GM18520 (cell line): ENCODE measurements around the gene LRCH3.
"Not testable (repeated sequence)": the region's sequence is repeated elsewhere in the genome, so short reads cannot be mapped to it uniquely, and the experiment has no call there.

ENCODE experiments used
- ATAC-seq: cut with Tn5 transposase; IDR thresholded peaks from one replicate; pipeline ENCODE4 v1.9.1; 2021; ENCODE audit not compliant: unreplicated experiment

Gene LRCH3

GRCh38 chr3:197881970-197882338 is 90.9 kb downstream of the LRCH3 start:
- ATAC-seq, result no peak

DNA sequence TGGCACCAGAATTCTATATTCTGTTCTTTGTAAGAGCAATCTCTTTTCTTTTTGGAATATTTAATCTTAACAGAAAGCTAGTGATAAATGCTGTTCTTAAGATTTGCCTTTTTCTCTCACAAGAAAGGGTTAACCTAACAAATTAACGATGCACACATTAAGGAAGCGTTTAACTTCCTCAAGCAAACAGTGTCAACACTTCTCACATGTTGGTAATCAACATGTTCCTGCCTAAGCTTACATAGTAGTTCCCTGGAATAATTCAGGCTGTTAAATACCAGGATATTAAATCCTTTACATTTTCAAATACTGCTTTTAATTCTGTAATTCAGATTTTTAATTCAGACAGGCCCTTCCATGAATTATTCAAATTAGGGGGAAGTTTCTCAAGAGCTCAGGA is 91.5 kb downstream of the LRCH3 start:
- no peak for ATAC-seq

GRCh38 chr3:197883541-197883940 is 92.5 kb downstream of the LRCH3 start:
- ATAC-seq, result no peak

GRCh38 chr3:197884330-197884729 is 93.3 kb downstream of the LRCH3 start:
- not testable (repeated sequence) for ATAC-seq

- not testable (repeated sequence) for ATAC-seq
Measured at GRCh38 chr3:197886052-197886451, 95.0 kb downstream of the LRCH3 start.

- not testable (repeated sequence) for ATAC-seq
Measured at GRCh38 chr3:197887430-197888053, 96.5 kb downstream of the LRCH3 start.

- no peak for ATAC-seq
Measured at GRCh38 chr3:197888511-197888910, 97.5 kb downstream of the LRCH3 start.

DNA sequence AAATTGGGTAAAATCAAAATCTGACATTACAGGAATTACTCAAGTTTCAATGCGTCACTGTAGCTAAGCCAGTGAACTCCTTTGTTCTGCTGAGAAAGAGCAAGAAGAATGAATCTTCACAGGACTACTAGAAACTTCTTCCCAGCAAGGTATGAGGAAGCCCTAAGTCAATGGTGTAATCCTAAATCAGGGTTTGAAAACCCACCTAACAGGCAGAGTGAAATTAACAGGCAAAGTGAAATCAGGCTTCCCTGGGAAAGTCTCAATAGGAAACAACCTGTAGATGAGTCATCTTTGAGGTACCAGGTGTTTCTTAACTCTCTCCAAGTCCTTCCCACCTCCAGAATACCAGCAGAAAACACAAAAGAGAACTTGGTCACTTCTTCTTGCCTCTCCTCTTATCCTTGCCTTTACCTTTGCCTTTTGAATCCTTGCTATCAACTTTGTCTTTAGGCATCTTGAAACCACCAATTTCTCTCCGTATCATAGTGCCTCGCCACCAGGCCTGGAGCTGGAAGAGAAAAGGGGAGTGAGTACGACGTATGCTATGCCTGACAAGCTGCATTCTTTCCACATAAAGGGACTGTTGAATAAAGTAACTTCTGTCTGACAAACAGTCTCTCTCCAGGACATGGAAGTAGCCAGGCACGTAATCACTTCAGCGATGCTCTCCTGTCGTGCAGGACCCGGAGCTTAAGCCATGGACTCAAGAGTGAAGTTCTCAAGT is 98.3 kb downstream of the LRCH3 start:
- ATAC-seq, result no peak

DNA sequence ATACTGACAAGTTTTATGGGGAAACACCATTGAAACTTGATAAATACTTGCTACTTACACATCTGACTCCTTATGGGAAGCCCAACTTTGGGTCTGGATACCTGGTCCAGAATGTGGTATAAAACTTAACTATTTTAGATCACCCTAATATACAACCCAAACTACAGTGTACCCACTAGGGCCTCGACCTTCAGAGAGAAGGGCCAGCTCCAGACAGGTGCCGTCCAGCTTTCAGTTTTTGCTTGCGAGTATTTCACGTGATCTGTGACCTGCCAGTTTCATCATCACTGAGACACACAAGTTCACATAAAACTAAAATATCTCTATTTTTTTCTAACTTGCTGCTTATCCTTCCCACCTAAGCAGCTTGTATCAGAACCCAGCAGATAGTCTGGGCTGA is 99.6 kb downstream of the LRCH3 start:
- no peak for ATAC-seq

DNA sequence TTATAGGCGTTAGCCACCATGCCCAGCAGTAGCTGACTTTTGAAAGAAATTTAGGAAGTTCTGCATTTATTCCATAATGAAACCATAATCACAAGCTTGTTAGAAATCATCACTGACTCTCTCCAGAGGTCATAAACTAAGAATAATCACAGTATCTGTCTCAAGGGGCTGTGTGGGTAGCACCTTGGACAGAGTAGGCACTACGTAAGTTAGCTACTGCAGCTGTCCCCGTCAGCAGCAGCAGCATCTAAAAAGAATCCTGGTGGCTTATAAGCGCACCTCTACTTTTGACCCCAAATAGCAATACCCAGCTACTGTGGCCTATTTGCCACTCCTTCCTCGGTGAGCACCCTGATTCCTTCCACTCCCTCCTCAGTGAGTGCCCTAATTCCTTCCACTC is 101.1 kb downstream of the LRCH3 start:
- no peak for ATAC-seq

DNA sequence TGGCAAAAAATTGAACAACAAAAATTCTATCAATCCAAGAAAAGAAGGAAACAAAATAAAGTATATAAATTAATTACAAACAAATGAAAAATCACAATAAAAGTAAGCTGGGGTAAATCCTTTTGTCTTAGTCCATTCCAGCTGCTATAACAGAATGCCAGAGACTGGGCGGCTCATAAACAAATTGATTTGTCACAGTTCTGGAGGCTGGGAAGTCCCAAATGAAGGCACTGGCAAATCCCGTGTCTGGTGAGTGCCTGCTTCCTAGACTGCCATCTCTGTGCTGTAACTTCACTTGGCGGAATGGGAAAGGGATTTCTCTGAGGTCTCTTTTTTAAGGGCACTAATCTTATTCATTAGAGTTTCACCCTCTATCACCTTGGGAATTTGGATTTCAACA is 105.4 kb downstream of the LRCH3 start:
- no peak for ATAC-seq

DNA sequence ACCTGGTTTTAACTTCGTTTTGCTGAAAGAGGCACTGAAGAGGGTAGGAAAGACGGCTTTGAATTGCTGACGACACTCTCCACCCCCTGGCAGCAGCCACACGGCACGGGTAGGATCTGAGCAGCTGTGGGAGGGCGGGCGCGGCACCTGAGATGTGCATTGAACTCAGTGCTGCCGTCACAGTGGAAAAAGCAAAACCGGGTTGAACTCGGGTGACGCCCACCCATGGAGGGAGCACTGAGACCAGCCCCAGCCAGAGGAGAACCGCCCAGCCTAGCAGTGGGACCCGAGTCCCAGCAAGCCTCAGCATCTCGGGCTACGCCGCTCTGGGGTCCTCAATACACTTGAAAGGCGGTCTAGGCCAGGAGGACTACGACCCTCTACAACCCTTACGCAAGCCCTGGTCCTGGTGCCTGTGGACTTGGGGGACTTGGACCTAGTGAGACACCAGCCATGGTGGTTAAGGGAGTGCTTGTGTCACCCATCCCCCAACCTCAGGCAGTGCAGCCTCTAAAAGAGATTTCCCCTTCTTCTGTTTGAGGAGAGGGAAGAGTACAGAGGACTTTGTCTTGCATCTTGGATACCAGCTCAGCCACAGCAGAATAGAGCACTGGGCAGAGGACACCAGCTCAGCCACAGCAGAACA is 108.9 kb downstream of the LRCH3 start:
- ATAC-seq, result no peak

GRCh38 chr3:197901626-197902025 is 110.6 kb downstream of the LRCH3 start:
- ATAC-seq, result no peak

DNA sequence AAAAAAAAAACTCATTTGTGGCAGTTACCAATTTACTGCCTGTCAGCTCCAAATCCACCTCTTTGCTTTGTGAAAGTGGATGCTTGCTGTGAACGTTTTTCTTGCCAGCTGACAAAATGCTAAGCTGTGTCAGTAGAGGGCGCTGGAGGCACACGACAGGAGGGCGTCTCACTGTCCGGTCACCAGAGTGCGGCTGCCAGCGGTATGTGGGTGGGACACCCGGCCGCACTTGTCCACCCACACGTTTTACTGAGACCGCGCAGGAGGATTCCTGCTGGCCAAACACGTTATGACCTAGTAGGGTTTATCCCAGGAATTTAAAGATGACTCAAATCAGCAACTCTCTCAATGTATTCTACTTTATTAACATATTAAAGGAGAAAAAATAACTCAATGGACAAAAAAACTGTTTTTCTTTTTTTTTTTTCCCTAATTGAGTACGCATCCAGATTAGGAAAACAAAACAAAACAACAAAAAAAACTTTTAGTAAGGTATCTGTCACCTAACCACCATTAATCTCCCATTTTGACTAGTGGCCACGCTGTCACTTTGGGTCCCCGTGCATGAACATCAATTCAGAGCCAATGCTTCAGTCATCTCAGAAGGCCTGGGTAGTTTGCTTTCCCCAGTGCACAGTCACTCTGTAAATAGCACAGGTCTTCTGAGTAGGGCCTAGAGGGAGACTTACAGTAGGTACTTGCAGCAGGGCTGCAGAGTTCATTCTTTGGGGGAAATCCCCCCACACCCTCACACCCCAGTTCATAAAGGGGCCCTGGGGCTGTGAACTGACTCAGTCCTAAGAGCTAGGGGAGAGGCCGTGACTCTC is 115.2 kb downstream of the LRCH3 start:
- ATAC-seq, result peak; percentile 75

- ATAC-seq, result no peak
Measured at GRCh38 chr3:197906850-197907187, 115.8 kb downstream of the LRCH3 start.

GRCh38 chr3:197907196-197907595 is 116.1 kb downstream of the LRCH3 start:
- ATAC-seq, result no peak

- ATAC-seq, result not testable (repeated sequence)
Measured at GRCh38 chr3:197908550-197908949, 117.5 kb downstream of the LRCH3 start.

GRCh38 chr3:197908957-197909701 is 118.1 kb downstream of the LRCH3 start:
- ATAC-seq, result no peak

- ATAC-seq, result no peak
Measured at GRCh38 chr3:197912741-197913476, 121.9 kb downstream of the LRCH3 start.
